ENCODE results near the gene KLC3. TPM values are rescaled to one million over a fixed set of nuclear protein-coding genes. Genes with fewer than 3 reads are reported as not detected.

The KLC3 gene
- total RNA-seq, 2 donors from 2014 or later: 3.4 to 7.0 TPM

DNA sequence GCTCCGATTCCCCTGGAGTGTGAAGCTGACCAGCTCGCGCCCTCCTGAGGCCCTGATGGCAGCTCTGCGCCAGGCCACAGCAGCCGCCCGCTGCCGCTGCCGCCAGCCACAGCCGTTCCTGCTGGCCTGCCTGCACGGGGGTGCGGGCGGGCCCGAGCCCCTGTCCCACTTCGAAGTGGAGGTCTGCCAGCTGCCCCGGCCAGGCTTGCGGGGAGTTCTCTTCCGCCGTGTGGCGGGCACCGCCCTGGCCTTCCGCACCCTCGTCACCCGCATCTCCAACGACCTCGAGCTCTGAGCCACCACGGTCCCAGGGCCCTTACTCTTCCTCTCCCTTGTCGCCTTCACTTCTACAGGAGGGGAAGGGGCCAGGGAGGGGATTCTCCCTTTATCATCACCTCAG is 38.1 kb upstream of the KLC3 start:
- no peak for DNase-seq (ENCODE audit: low spot score)
- peaks cover 0 to 6% of the 10 kb centered on the region in 2 donors for H3K36me3 ChIP-seq
- no peak overlapping the region for H3K27ac ChIP-seq
- no peak overlapping the region for H3K4me3 ChIP-seq
- no peak for TF ChIP-seq POLR2AphosphoS5 (IDR thresholded peaks at IDR 0.05)
- TF ChIP-seq POLR2A (IDR thresholded peaks at IDR 0.05): no peak
- TF ChIP-seq, protein P1, sequence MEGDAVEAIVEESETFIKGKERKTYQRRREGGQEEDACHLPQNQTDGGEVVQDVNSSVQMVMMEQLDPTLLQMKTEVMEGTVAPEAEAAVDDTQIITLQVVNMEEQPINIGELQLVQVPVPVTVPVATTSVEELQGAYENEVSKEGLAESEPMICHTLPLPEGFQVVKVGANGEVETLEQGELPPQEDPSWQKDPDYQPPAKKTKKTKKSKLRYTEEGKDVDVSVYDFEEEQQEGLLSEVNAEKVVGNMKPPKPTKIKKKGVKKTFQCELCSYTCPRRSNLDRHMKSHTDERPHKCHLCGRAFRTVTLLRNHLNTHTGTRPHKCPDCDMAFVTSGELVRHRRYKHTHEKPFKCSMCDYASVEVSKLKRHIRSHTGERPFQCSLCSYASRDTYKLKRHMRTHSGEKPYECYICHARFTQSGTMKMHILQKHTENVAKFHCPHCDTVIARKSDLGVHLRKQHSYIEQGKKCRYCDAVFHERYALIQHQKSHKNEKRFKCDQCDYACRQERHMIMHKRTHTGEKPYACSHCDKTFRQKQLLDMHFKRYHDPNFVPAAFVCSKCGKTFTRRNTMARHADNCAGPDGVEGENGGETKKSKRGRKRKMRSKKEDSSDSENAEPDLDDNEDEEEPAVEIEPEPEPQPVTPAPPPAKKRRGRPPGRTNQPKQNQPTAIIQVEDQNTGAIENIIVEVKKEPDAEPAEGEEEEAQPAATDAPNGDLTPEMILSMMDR (IDR thresholded peaks at IDR 0.05): no peak
- intact Hi-C loops (cut with DNase I): no loop called here
- H3K9me3 ChIP-seq: no peaks in the 10 kb centered on the region
- no peaks in the 10 kb centered on the region for H3K4me1 ChIP-seq (replicated peaks)
- 90% methylated on average over 25 of the region's 27 CpGs for WGBS
- no peaks in the 10 kb centered on the region for H3K27me3 ChIP-seq (replicated peaks; ENCODE audit: insufficient read depth)

DNA sequence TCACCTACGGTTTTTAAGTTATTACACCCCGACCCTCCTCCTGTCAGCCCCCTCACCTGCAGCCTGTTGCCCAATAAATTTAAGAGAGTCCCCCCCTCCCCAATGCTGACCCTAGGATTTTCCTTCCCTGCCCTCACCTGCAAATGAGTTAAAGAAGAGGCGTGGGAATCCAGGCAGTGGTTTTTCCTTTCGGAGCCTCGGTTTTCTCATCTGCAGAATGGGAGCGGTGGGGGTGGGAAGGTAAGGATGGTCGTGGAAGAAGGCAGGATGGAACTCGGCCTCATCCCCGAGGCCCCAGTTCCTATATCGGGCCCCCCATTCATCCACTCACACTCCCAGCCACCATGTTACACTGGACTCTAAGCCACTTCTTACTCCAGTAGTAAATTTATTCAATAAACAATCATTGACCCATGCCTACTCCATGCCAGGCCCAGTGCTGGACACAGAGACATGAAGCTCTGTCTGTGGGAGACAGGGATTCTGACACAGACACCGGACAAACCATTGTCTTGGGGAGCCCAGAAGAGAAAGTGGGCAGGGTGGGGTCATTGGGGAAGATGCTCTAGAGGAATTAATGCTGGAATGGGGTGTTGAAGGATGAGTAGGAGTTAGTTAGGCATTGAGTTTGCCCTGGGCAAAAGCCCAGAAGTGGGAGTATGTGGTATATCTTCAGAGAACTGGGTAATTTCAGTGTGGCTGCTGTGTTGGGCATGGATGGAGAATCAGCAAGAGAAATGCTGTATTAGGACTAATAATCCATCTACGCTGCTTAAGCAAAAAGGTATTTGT is 37.1 kb upstream of the KLC3 start:
- TF ChIP-seq, protein P1 (IDR thresholded peaks at IDR 0.05): no peak
- TF ChIP-seq POLR2A (IDR thresholded peaks at IDR 0.05) (no peak), POLR2AphosphoS5 (IDR thresholded peaks at IDR 0.05) (no peak)
- 92% methylated on average over 12 of the region's 12 CpGs for WGBS
- Histone ChIP-seq H3K4me1 (replicated peaks) (no peaks in the 10 kb centered on the region), H3K4me3 (no peak overlapping the region), H3K36me3 (peaks cover 0 to 6% of the 10 kb centered on the region in 2 donors), H3K27ac (no peak overlapping the region), H3K9me3 (no peaks in the 10 kb centered on the region), H3K27me3 (replicated peaks; ENCODE audit: insufficient read depth) (no peaks in the 10 kb centered on the region)
- DNase-seq (ENCODE audit: low spot score): no peak
- intact Hi-C loops (cut with DNase I): no loop called here

DNA sequence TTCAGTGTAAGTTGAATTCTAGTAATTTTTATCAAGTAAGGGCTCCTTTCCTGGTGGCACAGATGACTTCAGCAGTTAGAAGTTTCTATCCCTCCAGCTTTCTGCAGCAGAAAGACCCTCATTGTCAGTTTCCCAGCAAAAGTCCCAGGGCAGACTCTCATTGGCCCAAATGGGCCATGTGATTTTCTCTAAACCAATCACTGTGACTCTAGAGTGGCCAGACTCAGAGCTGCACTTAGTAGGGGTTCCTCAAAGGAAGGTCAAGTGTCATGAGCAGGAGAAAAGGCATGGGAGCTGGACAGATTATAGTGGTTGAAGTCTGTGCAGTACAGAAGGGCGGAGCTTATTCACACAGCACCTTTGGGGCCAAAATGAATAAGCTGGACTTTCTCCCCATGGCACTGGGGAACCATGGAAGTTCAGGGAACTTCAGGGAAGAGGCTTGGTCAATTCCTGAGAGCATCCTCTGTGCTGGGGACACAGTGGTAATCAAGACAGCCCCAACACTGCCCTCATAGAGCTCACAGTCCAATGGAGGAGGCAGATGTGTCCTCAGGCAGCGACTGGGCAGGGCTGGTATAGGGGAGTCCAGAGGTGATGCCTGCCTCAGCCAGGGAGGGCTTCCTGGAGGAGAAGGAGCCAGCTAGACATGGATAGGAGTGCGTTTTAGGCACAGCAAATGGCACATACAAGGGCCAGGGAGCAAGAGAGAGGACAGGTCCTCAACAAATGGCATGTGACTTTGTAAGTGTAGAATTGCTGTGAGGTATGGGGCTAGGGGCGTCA is 36.2 kb upstream of the KLC3 start:
- DNase-seq (ENCODE audit: low spot score): no peak
- Histone ChIP-seq H3K9me3 (no peaks in the 10 kb centered on the region), H3K27me3 (replicated peaks; ENCODE audit: insufficient read depth) (no peaks in the 10 kb centered on the region), H3K4me3 (no peak overlapping the region), H3K36me3 (peaks cover 0 to 4% of the 10 kb centered on the region in 2 donors), H3K4me1 (replicated peaks) (no peaks in the 10 kb centered on the region), H3K27ac (no peak overlapping the region)
- TF ChIP-seq POLR2AphosphoS5 (IDR thresholded peaks at IDR 0.05) (no peak), POLR2A (IDR thresholded peaks at IDR 0.05) (no peak)
- TF ChIP-seq, protein P1 (IDR thresholded peaks at IDR 0.05): no peak
- WGBS: 83% methylated on average over 4 of the region's 4 CpGs
- intact Hi-C loops (cut with DNase I): no loop called here

DNA sequence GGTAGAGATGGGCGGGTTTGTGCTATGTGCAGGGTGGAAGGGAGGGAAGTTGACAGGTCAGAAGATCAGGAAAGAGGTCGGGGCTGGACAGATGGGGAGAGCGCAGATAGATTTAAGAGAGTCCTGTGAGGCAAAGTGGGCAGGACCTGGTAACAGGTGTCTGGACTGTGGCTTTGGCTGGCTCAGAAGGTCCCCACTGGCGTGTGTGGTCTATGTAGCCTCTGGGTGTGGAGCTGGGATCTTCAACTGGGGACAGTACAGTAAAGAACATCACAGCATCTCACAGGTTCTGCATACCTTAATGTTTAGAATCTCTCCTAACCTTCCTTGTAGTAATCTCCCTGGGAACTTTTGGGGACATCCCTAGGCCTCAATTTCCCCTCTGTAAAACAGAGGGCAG is 35.5 kb upstream of the KLC3 start:
- Histone ChIP-seq H3K9me3 (no peaks in the 10 kb centered on the region), H3K4me1 (replicated peaks) (no peaks in the 10 kb centered on the region), H3K27me3 (replicated peaks; ENCODE audit: insufficient read depth) (no peaks in the 10 kb centered on the region), H3K4me3 (no peak overlapping the region), H3K27ac (no peak overlapping the region), H3K36me3 (no peaks in the 10 kb centered on the region)
- no peak for DNase-seq (ENCODE audit: low spot score)
- TF ChIP-seq, protein P1 (IDR thresholded peaks at IDR 0.05): no peak
- TF ChIP-seq POLR2AphosphoS5 (IDR thresholded peaks at IDR 0.05) (no peak), POLR2A (IDR thresholded peaks at IDR 0.05) (no peak)
- 77% methylated on average over 4 of the region's 4 CpGs for WGBS
- intact Hi-C loops (cut with DNase I): no loop called here
